Measurements from ENCODE around the gene AIG1. TPM values are rescaled to one million over a fixed set of nuclear protein-coding genes. Genes with fewer than 3 reads are reported as not detected.

The AIG1 gene
- total RNA-seq, 4 donors from 2014 or later: 18.1 to 47.3 (median 22.9) TPM

DNA sequence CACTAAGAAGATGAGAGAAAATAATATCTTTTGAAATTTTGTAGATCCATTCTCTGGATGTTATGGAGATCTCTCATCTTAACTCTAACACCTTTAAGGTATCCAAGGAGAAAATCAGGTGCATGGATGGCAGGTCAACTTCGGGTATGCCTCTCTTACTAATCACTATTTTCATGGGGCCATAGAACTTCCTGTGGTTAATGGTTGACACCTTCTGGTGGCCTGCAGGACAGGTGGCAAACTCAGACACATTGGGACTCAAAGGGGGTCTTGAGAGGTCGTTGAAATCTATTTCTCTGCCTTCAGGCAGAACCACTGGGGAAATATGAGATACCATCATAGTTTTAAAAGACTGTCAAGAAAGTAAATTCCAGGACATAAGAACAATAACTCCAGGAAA, 313.3 kb downstream of the AIG1 start:
- no peak for ATAC-seq (ENCODE audit: low FRiP score)

DNA sequence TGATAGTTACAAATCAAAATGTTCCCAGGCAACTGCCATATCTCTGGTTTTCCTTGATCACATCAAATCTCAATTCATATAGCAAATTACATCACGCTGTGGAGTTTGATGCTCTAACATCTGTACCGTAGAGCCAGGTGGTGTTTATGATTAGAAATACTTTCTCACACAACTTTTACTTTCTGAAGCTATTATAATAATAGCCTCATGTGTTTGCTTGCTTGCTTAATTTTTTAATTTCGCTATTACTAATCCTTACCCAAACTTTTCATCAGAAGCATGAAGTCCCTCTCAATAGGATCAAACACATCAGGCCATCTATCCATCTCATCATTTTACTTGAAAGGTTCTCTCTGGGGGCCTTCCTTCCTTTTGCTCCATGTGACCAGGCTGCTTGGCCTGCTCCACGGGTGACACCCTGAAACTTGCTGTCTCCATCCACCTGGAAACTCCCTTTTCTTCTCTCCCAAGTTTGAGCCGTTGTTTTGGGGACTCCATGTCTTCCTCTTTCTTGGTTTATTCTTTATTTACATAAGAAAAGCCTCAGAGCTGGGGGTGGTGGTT, 314.4 kb downstream of the AIG1 start:
- no peak for TF ChIP-seq CTCF (IDR thresholded peaks at IDR 0.05)
- ATAC-seq (ENCODE audit: low FRiP score): no peak

More for the DNA sequence above, 313.3 kb downstream of the AIG1 start:
- TF ChIP-seq CTCF (IDR thresholded peaks at IDR 0.05): no peak
- DNase-seq (ENCODE audit: low spot score): no peak

GRCh38 chr6:143376375-143376774, 315.7 kb downstream of the AIG1 start:
- no peak for ATAC-seq (ENCODE audit: low FRiP score)
- no peak for DNase-seq (ENCODE audit: low spot score)
- no peak for TF ChIP-seq CTCF (IDR thresholded peaks at IDR 0.05)

More for the DNA sequence above, 314.4 kb downstream of the AIG1 start:
- no peak for DNase-seq (ENCODE audit: low spot score)

DNA sequence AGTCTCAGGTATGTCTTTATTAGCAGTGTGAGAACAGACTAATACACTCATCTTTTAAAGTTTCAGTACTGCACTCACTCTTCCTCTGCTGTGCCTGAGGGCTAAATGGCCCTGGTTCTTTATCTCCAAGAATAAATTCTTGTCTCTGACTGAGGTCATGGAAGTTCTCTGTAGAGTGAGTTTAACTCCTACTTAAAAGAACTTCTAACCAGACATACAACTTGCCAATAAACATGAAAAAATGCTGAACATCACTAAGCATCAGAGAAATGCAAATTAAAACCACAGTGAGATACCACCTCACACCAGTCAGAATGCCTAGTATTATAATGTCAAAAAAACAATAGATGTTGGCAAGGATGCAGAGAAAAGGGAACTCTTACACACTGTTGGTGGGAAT, 316.2 kb downstream of the AIG1 start:
- TF ChIP-seq CTCF (IDR thresholded peaks at IDR 0.05): no peak

GRCh38 chr6:143385636-143386035, 324.9 kb downstream of the AIG1 start:
- DNase-seq (ENCODE audit: low spot score): no peak
- ATAC-seq (ENCODE audit: low FRiP score): no peak
- TF ChIP-seq CTCF (IDR thresholded peaks at IDR 0.05): no peak

More for the DNA sequence above, 316.2 kb downstream of the AIG1 start:
- ATAC-seq (ENCODE audit: low FRiP score) (no peak), DNase-seq (ENCODE audit: low spot score) (no peak)

DNA sequence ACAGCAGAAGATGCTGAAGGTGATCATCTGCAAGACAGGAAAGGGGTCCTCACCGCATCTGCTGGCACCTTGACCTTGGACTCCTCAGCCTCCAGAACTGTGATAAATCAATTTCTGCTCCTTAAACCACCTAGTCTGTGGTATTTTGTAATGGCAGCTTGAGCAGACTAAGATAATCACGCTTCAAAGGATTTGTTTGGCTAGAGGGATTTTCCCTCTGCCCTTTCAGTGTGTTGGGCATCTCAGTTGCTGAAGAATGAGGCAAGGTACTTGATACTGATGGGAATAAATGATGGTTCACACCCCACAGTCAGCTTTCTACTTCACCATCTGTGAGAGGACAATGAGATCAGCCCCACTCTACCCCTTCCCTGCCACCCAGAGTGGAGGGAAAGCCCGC, 329.6 kb downstream of the AIG1 start:
- no peak for TF ChIP-seq CTCF (IDR thresholded peaks at IDR 0.05)
- DNase-seq (ENCODE audit: low spot score) (no peak), ATAC-seq (ENCODE audit: low FRiP score) (no peak)

Other genes with a start within 250 kb of the AIG1 start
- 10 to 100 TPM; 14.9 to 47.3 (median 26.9) TPM for gene HIVEP2, start 115.7 kb upstream of the AIG1 start, total RNA-seq

All from omental fat pad (tissue), 4 donors.